GM23338 (cell line): Measurements from ENCODE around the gene CHD2.
A peak's percentile ranks its signal among the peaks of the same experiment; 100 is the strongest.

ENCODE experiments used
- CREB1 ChIP-seq: fragments of 250-450 bp; sonication (Bioruptor Pico); IDR thresholded peaks from 2 replicates; pipeline ENCODE4 v1.5.0; 2020; ENCODE audit warnings: low read depth, mild to moderate bottlenecking, moderate library complexity
- EZH2 ChIP-seq: fragments of 200-600 bp; sonication (generic); IDR thresholded peaks from one replicate; pipeline ENCODE4 v1.8.0; 2017; ENCODE audit warnings: antibody characterized with exemption, mild to moderate bottlenecking, low read depth; ENCODE audit not compliant: unreplicated experiment
- EZH2phosphoT487 ChIP-seq: fragments of 200-600 bp; sonication (generic); IDR thresholded peaks from one replicate; pipeline ENCODE4 v1.8.1; 2018; ENCODE audit warnings: antibody characterized with exemption; ENCODE audit not compliant: unreplicated experiment
- JUNB ChIP-seq: IDR thresholded peaks from one replicate; pipeline ENCODE4 v1.6.1; 2016; ENCODE audit warnings: antibody characterized with exemption; ENCODE audit not compliant: unreplicated experiment
- POLR2AphosphoS5 ChIP-seq: IDR thresholded peaks from 2 replicates; pipeline ENCODE4 v1.6.1; 2016; ENCODE audit warnings: antibody characterized with exemption, low read depth
- TF ChIP-seq, protein P1 (sequence below): IDR thresholded peaks from one replicate; pipeline ENCODE4 v1.6.1; 2018; ENCODE audit warnings: antibody characterized with exemption; ENCODE audit not compliant: unreplicated experiment
- TF ChIP-seq, protein P2 (sequence below), 2 experiments: fragments of 200-600 bp in 1 of 2; sonication (generic) in 1 of 2; conservative IDR thresholded peaks; 2 replicates each; pipeline versions ENCODE4 v1.5.1 to v1.6.1; 2016 to 2017; ENCODE audit warnings: antibody characterized with exemption in 2 of 2, low read depth in 2 of 2, mild to moderate bottlenecking in 2 of 2, moderate library complexity in 1 of 2

DNA sequence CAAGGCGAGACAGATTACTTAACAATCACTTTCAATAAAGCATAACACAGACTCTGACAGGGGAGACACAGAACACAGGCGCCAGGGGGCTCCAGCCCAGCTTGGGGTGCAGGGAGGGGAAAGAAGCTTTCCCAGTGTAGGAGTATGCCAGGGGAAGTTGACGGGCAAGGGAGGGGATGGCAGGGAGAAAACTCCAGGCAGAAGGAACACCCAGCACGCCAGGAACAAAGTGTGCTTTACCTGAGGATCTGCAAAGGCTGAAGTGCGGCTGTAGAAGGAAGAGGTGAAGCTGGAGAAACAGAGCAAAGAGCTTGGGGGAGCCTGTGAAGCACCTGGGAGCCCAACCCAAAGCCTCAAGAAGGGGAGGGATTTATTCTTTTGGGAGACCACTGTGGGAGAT lies 176.8 kb downstream of the CHD2 start:
- TF ChIP-seq, protein P1, sequence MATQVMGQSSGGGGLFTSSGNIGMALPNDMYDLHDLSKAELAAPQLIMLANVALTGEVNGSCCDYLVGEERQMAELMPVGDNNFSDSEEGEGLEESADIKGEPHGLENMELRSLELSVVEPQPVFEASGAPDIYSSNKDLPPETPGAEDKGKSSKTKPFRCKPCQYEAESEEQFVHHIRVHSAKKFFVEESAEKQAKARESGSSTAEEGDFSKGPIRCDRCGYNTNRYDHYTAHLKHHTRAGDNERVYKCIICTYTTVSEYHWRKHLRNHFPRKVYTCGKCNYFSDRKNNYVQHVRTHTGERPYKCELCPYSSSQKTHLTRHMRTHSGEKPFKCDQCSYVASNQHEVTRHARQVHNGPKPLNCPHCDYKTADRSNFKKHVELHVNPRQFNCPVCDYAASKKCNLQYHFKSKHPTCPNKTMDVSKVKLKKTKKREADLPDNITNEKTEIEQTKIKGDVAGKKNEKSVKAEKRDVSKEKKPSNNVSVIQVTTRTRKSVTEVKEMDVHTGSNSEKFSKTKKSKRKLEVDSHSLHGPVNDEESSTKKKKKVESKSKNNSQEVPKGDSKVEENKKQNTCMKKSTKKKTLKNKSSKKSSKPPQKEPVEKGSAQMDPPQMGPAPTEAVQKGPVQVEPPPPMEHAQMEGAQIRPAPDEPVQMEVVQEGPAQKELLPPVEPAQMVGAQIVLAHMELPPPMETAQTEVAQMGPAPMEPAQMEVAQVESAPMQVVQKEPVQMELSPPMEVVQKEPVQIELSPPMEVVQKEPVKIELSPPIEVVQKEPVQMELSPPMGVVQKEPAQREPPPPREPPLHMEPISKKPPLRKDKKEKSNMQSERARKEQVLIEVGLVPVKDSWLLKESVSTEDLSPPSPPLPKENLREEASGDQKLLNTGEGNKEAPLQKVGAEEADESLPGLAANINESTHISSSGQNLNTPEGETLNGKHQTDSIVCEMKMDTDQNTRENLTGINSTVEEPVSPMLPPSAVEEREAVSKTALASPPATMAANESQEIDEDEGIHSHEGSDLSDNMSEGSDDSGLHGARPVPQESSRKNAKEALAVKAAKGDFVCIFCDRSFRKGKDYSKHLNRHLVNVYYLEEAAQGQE, result no peak
- TF ChIP-seq CREB1 (CRISPR knock-in tag) (no peak), EZH2phosphoT487 (no peak), POLR2AphosphoS5 (no peak), EZH2 (no peak), JUNB (no peak)
- TF ChIP-seq, protein P2, sequence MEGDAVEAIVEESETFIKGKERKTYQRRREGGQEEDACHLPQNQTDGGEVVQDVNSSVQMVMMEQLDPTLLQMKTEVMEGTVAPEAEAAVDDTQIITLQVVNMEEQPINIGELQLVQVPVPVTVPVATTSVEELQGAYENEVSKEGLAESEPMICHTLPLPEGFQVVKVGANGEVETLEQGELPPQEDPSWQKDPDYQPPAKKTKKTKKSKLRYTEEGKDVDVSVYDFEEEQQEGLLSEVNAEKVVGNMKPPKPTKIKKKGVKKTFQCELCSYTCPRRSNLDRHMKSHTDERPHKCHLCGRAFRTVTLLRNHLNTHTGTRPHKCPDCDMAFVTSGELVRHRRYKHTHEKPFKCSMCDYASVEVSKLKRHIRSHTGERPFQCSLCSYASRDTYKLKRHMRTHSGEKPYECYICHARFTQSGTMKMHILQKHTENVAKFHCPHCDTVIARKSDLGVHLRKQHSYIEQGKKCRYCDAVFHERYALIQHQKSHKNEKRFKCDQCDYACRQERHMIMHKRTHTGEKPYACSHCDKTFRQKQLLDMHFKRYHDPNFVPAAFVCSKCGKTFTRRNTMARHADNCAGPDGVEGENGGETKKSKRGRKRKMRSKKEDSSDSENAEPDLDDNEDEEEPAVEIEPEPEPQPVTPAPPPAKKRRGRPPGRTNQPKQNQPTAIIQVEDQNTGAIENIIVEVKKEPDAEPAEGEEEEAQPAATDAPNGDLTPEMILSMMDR (conservative IDR thresholded peaks at IDR 0.05; ENCODE audit: low read depth in 2 of 2), result peak; percentile 18 to 31; a peak in 3 of 4 replicates
